Endothelial cell of umbilical vein (primary cell): ENCODE data around the gene DOCK4. TPM values are rescaled to one million over a fixed set of nuclear protein-coding genes. Genes with fewer than 3 reads are reported as not detected.

Experiments used
- BruUV-seq: library from RNA; stranded (reverse); fragments of 400-500 nt; replicated peaks from 2 replicates; lab custom pipeline; 2021; lab: Mats Ljungman, UMichigan
- CTCF ChIA-PET: fragments of 300-600, 350-600 bp; sonication (Branson Sonifier 250); formaldehyde crosslinking; loops from one replicate; lab custom pipeline; 2021; ENCODE audit warnings: antibody characterized with exemption, inconsistent platforms; lab: Charles Lee
- POLR2A ChIA-PET: fragments of 300-600, 350-600 bp; sonication (Branson Sonifier 250); formaldehyde crosslinking; loops from one replicate; lab custom pipeline; 2021; ENCODE audit warnings: antibody characterized with exemption, inconsistent platforms; lab: Charles Lee
- DNase-seq: peaks from one replicate; pipeline ENCODE4 v3.0.0-alpha.2; 2011; ENCODE audit warnings: low read depth, low spot score
- FAIRE-seq: peaks from 2 replicates; lab custom pipeline; 2011; peaks lifted over from hg19 to GRCh38; lab: Jason Lieb, UNC
- H2AFZ ChIP-seq: 2 replicates; pipeline ENCODE4 v1.6.0; 2012; ENCODE audit warnings: low read depth, low read length, control low read depth, inconsistent platforms
- H3K27ac ChIP-seq: 2 replicates; pipeline ENCODE4 v1.5.1; 2011; ENCODE audit warnings: low read depth, mild to moderate bottlenecking, control low read depth, low read length, moderate library complexity; ENCODE audit not compliant: insufficient read depth
- H3K27me3 ChIP-seq, 2 experiments: 2 replicates each; pipeline versions ENCODE4 v1.6.0 to v1.6.1; 2011; ENCODE audit warnings: low read length in 2 of 2, mixed read lengths in 1 of 2; ENCODE audit not compliant: control insufficient read depth in 2 of 2, insufficient read depth in 2 of 2
- H3K36me3 ChIP-seq, 2 experiments: 2 replicates in 1 of 2; 3 replicates in 1 of 2; pipeline ENCODE4 v1.5.1; 2011; ENCODE audit warnings: low read length in 2 of 2, mild to moderate bottlenecking in 1 of 2, moderate library complexity in 1 of 2; ENCODE audit not compliant: control insufficient read depth in 2 of 2, insufficient read depth in 2 of 2; ENCODE audit errors: extremely low read depth in 1 of 2
- H3K4me1 ChIP-seq: 3 replicates; pipeline ENCODE4 v1.5.1; 2011; ENCODE audit warnings: mild to moderate bottlenecking, low read length; ENCODE audit not compliant: control insufficient read depth, insufficient read depth; ENCODE audit errors: extremely low read depth
- H3K4me2 ChIP-seq: 2 replicates; pipeline ENCODE4 v1.6.1; 2011; ENCODE audit warnings: low read length, control low read depth, mixed read lengths; ENCODE audit not compliant: insufficient read depth
- H3K4me3 ChIP-seq, 3 experiments: fragments of 200-600 bp in 1 of 3; sonication (generic), shearing (Covaris generic) in 1 of 3; replicated peaks in 1 of 3; 2 replicates each; pipeline ENCODE4 v1.5.1; 2011 to 2016; ENCODE audit warnings: control low read depth in 3 of 3, low read length in 3 of 3, mild to moderate bottlenecking in 2 of 3, inconsistent platforms in 1 of 3, low read depth in 1 of 3, moderate library complexity in 1 of 3; ENCODE audit not compliant: insufficient read depth in 1 of 3
- H3K79me2 ChIP-seq: 2 replicates; pipeline ENCODE4 v1.6.0; 2012; ENCODE audit warnings: low read length, inconsistent platforms; ENCODE audit not compliant: control insufficient read depth, insufficient read depth
- H3K9ac ChIP-seq: replicated peaks from 2 replicates; pipeline ENCODE3; 2011; ENCODE audit warnings: low read length, control low read depth; ENCODE audit not compliant: insufficient read depth; ENCODE audit errors: extremely low read depth
- H3K9me1 ChIP-seq: replicated peaks from 3 replicates; pipeline ENCODE4 v1.6.0; 2011; ENCODE audit warnings: mild to moderate bottlenecking, low read length; ENCODE audit not compliant: control insufficient read depth, insufficient read depth; ENCODE audit errors: extremely low read depth
- H3K9me3 ChIP-seq: replicated peaks from 2 replicates; pipeline ENCODE4 v1.5.1; 2012; ENCODE audit warnings: low read length, inconsistent platforms; ENCODE audit not compliant: control insufficient read depth, insufficient read depth
- H4K20me1 ChIP-seq: replicated peaks from 2 replicates; pipeline ENCODE3; 2011; ENCODE audit warnings: mild to moderate bottlenecking, low read length; ENCODE audit not compliant: control insufficient read depth, insufficient read depth; ENCODE audit errors: extremely low read depth
- EZH2 ChIP-seq: IDR thresholded peaks from 2 replicates; pipeline ENCODE4 v1.6.1; 2012; ENCODE audit warnings: borderline replicate concordance, low read depth, mild to moderate bottlenecking, moderate library complexity, low read length, inconsistent platforms; ENCODE audit not compliant: severe bottlenecking
- FOS ChIP-seq: IDR thresholded peaks from 2 replicates; pipeline ENCODE4 v1.6.1; 2011; ENCODE audit warnings: mild to moderate bottlenecking, low read length, moderate library complexity, borderline replicate concordance; ENCODE audit not compliant: insufficient read depth
- GATA2 ChIP-seq: IDR thresholded peaks from 2 replicates; pipeline ENCODE4 v1.7.0; 2011; ENCODE audit warnings: low read depth, mild to moderate bottlenecking, moderate library complexity, mixed read lengths, low read length; ENCODE audit not compliant: insufficient read length, insufficient read depth
- JUN ChIP-seq: IDR thresholded peaks from 2 replicates; pipeline ENCODE4 v1.6.1; 2011; ENCODE audit warnings: borderline replicate concordance, low read depth; ENCODE audit not compliant: insufficient read length, insufficient read depth
- MYC ChIP-seq: IDR thresholded peaks from one replicate; pipeline ENCODE4 v1.6.1; 2011; ENCODE audit warnings: mild to moderate bottlenecking, low read depth, low read length
- POLR2A ChIP-seq: IDR thresholded peaks from 2 replicates; pipeline ENCODE4 v1.6.1; 2012; ENCODE audit warnings: low read depth, mild to moderate bottlenecking, control low read depth, low read length
- POLR2AphosphoS5 ChIP-seq: IDR thresholded peaks from 2 replicates; pipeline ENCODE4 v1.6.1; 2012; ENCODE audit warnings: low read depth, mild to moderate bottlenecking, control low read depth, low read length, moderate library complexity; ENCODE audit not compliant: insufficient read depth
- dilution Hi-C: fragments of 300-500 bp; cut with MboI; formaldehyde crosslinking; loops from one replicate; pipeline ENCODE4 v1.15.0; 2019; ENCODE audit warnings: low sequenced_read_pairs; ENCODE audit not compliant: extremely low pct_ligation_motif_present
- intact Hi-C: fragments of 100-400 bp; cut with micrococcal nuclease; formaldehyde crosslinking; loops from one replicate; pipeline ENCODE4 v1.10.0; 2022
- polyA plus RNA-seq, 4 experiments: library from polyadenylated mRNA; depleted of rRNA in 3 of 4; stranded (reverse) in 3 of 4; unstranded in 1 of 4; fragments of >200 nt; gene quantifications; 2 replicates each; pipeline versions ENCODE4 v1.2.1 to v1.2.3, GENCODE V29; 2011 to 2012; ENCODE audit warnings: missing spikeins in 1 of 4
- total RNA-seq: library from RNA; stranded (reverse); gene quantifications from 2 replicates; pipeline ENCODE4 v1.2.3, GENCODE V29; 2021
- TF ChIP-seq, protein P1 (sequence below), 2 donors: IDR thresholded peaks; 1 replicate in 1 of 2; 2 replicates in 1 of 2; pipeline ENCODE4 v1.5.1; 2011; ENCODE audit warnings: low read length in 2 of 2, mild to moderate bottlenecking in 2 of 2, moderate library complexity in 2 of 2, control low read depth in 1 of 2, inconsistent platforms in 1 of 2, low read depth in 1 of 2; ENCODE audit not compliant: insufficient read depth in 1 of 2; ENCODE audit errors: extremely low read depth in 1 of 2
- TF ChIP-seq, protein P2 (sequence below): IDR thresholded peaks from 2 replicates; pipeline ENCODE4 v1.6.1; 2011; ENCODE audit not compliant: insufficient read depth, insufficient read length

Gene DOCK4
- total and polyA plus RNA-seq, 2 donors (not counting 3 experiments of a cell fraction or from before 2014, with no cell fraction given): 47.4 to 164 TPM

DNA sequence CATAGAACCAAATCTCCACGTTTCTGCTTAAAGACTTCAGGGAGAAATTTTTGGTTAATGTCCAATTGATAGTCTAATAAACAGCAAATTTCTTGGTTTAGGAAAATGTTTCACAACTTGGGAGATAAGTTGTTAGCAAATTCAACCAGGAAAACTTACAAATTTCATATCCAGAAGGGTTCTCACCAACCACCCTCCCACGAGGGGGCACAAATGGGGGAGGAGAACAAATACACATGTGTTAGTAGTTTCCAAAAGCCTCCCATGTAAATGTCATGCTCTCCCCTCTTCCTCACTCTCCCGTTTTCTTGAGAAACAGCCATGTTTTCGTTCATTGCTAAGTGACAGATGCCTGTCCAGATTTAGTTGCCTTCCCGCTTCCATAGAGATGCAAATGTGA is 10.5 kb downstream of the DOCK4 start:
- no peaks in the 10 kb centered on the region for H4K20me1 ChIP-seq
- dilution Hi-C loops: no loop called here

More for the DNA sequence above, 10.5 kb downstream of the DOCK4 start:
- FAIRE-seq (no peak), DNase-seq (no peak)
- Histone ChIP-seq H3K79me2 (peaks cover 88% of the 10 kb centered on the region), H3K9me1 (no peaks in the 10 kb centered on the region), H3K27ac (no peak overlapping the region), H3K9me3 (no peaks in the 10 kb centered on the region), H3K9ac (no peak overlapping the region), H3K27me3 (no peaks in the 10 kb centered on the region), H3K4me2 (no peak overlapping the region), H2AFZ (no peak overlapping the region), H3K4me1 (peaks cover 72% of the 10 kb centered on the region), H3K4me3 (no peak overlapping the region), H3K36me3 (no peaks in the 10 kb centered on the region)
- ChIA-PET CTCF (interaction anchor here (0.9 kb wide), 1 partner anchor 28 kb away, joined by 3 read pairs; no protein-coding TSS in a partner anchor), POLR2A (no interaction called here)
- TF ChIP-seq, protein P1, sequence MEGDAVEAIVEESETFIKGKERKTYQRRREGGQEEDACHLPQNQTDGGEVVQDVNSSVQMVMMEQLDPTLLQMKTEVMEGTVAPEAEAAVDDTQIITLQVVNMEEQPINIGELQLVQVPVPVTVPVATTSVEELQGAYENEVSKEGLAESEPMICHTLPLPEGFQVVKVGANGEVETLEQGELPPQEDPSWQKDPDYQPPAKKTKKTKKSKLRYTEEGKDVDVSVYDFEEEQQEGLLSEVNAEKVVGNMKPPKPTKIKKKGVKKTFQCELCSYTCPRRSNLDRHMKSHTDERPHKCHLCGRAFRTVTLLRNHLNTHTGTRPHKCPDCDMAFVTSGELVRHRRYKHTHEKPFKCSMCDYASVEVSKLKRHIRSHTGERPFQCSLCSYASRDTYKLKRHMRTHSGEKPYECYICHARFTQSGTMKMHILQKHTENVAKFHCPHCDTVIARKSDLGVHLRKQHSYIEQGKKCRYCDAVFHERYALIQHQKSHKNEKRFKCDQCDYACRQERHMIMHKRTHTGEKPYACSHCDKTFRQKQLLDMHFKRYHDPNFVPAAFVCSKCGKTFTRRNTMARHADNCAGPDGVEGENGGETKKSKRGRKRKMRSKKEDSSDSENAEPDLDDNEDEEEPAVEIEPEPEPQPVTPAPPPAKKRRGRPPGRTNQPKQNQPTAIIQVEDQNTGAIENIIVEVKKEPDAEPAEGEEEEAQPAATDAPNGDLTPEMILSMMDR (IDR thresholded peaks at IDR 0.05; ENCODE audit: extremely low read depth in 1 of 2, insufficient read depth in 1 of 2, low read depth in 1 of 2, low read length in 2 of 2): no peak
- no peak for TF ChIP-seq POLR2A
- TF ChIP-seq FOS: no peak
- TF ChIP-seq EZH2: no peak
- TF ChIP-seq GATA2: no peak
- no peak for TF ChIP-seq POLR2AphosphoS5
- no peak for TF ChIP-seq JUN
- no peak for TF ChIP-seq MYC
- TF ChIP-seq, protein P2, sequence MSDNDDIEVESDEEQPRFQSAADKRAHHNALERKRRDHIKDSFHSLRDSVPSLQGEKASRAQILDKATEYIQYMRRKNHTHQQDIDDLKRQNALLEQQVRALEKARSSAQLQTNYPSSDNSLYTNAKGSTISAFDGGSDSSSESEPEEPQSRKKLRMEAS: no peak
- intact Hi-C loops: no loop called here
- no TSS peak for BruUV-seq
